ENCODE measurements around the gene PCDHGC5.

DNA sequence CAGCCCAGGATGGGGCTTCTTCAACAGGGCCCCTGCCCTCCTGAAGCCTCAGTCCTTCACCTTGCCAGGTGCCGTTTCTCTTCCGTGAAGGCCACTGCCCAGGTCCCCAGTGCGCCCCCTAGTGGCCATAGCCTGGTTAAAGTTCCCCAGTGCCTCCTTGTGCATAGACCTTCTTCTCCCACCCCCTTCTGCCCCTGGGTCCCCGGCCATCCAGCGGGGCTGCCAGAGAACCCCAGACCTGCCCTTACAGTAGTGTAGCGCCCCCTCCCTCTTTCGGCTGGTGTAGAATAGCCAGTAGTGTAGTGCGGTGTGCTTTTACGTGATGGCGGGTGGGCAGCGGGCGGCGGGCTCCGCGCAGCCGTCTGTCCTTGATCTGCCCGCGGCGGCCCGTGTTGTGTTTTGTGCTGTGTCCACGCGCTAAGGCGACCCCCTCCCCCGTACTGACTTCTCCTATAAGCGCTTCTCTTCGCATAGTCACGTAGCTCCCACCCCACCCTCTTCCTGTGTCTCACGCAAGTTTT lies 23.6 kb downstream of the PCDHGC5 start:
- no peak for TF ChIP-seq POLR2AphosphoS5 (IDR thresholded peaks at IDR 0.05; ENCODE audit: borderline replicate concordance, low read depth, low read length)
- no peak for TF ChIP-seq EZH2 (IDR thresholded peaks at IDR 0.05)
- no peak for TF ChIP-seq FOXP2 (optimal IDR thresholded peaks at IDR 0.05; ENCODE audit: control extremely low read depth, extremely low read length, insufficient read depth)
